ENCODE results near the gene TATDN3.

DNA sequence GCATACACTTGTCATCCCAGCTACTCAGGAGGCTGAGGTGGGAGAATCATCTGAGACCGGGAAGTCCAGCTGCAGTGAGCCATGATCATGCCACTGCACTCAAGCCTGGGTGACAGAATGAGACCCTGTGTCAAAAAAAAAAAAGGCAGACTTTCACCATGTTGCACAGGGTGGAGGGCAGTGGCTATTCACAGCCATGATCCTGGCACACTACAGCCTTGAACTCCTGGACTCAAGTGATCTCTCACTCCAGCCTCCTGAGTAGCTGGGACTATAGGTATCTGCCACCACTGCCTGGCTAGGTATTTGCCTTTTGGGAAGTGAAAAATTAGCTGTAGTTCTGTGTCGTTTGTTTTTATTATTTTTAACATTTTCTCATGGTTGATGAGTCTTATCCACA is 36.7 kb downstream of the TATDN3 start:
- TF ChIP-seq, protein P1, sequence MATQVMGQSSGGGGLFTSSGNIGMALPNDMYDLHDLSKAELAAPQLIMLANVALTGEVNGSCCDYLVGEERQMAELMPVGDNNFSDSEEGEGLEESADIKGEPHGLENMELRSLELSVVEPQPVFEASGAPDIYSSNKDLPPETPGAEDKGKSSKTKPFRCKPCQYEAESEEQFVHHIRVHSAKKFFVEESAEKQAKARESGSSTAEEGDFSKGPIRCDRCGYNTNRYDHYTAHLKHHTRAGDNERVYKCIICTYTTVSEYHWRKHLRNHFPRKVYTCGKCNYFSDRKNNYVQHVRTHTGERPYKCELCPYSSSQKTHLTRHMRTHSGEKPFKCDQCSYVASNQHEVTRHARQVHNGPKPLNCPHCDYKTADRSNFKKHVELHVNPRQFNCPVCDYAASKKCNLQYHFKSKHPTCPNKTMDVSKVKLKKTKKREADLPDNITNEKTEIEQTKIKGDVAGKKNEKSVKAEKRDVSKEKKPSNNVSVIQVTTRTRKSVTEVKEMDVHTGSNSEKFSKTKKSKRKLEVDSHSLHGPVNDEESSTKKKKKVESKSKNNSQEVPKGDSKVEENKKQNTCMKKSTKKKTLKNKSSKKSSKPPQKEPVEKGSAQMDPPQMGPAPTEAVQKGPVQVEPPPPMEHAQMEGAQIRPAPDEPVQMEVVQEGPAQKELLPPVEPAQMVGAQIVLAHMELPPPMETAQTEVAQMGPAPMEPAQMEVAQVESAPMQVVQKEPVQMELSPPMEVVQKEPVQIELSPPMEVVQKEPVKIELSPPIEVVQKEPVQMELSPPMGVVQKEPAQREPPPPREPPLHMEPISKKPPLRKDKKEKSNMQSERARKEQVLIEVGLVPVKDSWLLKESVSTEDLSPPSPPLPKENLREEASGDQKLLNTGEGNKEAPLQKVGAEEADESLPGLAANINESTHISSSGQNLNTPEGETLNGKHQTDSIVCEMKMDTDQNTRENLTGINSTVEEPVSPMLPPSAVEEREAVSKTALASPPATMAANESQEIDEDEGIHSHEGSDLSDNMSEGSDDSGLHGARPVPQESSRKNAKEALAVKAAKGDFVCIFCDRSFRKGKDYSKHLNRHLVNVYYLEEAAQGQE (IDR thresholded peaks at IDR 0.05; ENCODE audit: low read depth, low read length) = no peak
- TF ChIP-seq POLR2AphosphoS5 (IDR thresholded peaks at IDR 0.05; ENCODE audit: low read depth, low read length) = no peak
- no peak for TF ChIP-seq RAD21 (IDR thresholded peaks at IDR 0.05; ENCODE audit: low read length)
